Measurements from ENCODE around the gene TMEM183A.

- no peak for TF ChIP-seq POLR2A (IDR thresholded peaks at IDR 0.05; ENCODE audit: low read length)
- no peak for TF ChIP-seq GATA1 (IDR thresholded peaks at IDR 0.05; ENCODE audit: low read depth, low read length)
Measured at GRCh38 chr1:203050826-203051225, 43.7 kb downstream of the TMEM183A start.

All from erythroblast (primary cell).